ENCODE results near the gene TLL2.

The TLL2 gene

GRCh38 chr10:96357038-96357620 is 156.6 kb downstream of the TLL2 start:
- CTCF ChIA-PET, result interaction anchor here (0.8 to 2.7 kb wide), 4 partner anchors 13 to 125 kb away, joined by 3 to 9 read pairs (median 8); no protein-coding TSS in a partner anchor
- no peak for DNase-seq (ENCODE audit: extremely low spot score)
- no peak for TF ChIP-seq CTCF (IDR thresholded peaks at IDR 0.05; ENCODE audit: control extremely low read depth, extremely low read depth, low read depth, missing control alignments)
- POLR2A ChIA-PET, result no interaction called here

GRCh38 chr10:96352582-96352981 is 161.1 kb downstream of the TLL2 start:
- ChIA-PET CTCF (interaction anchor here (1.0 to 1.7 kb wide), 2 partner anchors 13 to 14 kb away, joined by 3 read pairs; no protein-coding TSS in a partner anchor), POLR2A (interaction anchor here (0.8 kb wide), 1 partner anchor 87 kb away, joined by 7 read pairs; no protein-coding TSS in a partner anchor)
- no peak for TF ChIP-seq CTCF (IDR thresholded peaks at IDR 0.05; ENCODE audit: control extremely low read depth, extremely low read depth, low read depth, missing control alignments)
- DNase-seq (ENCODE audit: extremely low spot score), result no peak

GRCh38 chr10:96352027-96352426 is 161.7 kb downstream of the TLL2 start:
- CTCF ChIA-PET, result interaction anchor here (1.0 to 1.7 kb wide), 3 partner anchors 13 to 17 kb away, joined by 3 read pairs; no protein-coding TSS in a partner anchor
- TF ChIP-seq CTCF (IDR thresholded peaks at IDR 0.05; ENCODE audit: control extremely low read depth, extremely low read depth, low read depth, missing control alignments), result no peak
- POLR2A ChIA-PET, result interaction anchor here (0.8 kb wide), 1 partner anchor 86 kb away, joined by 7 read pairs; no protein-coding TSS in a partner anchor
- no peak for DNase-seq (ENCODE audit: extremely low spot score)

- TF ChIP-seq CTCF (IDR thresholded peaks at IDR 0.05; ENCODE audit: control extremely low read depth, extremely low read depth, low read depth, missing control alignments), result no peak
Measured at GRCh38 chr10:96346295-96346694, 167.4 kb downstream of the TLL2 start.

GRCh38 chr10:96345222-96345621 is 168.5 kb downstream of the TLL2 start:
- ChIA-PET POLR2A (no interaction called here), CTCF (interaction anchor here (1.5 to 3.3 kb wide), 3 partner anchors 11 to 116 kb away, joined by 3 to 17 read pairs (median 8); no protein-coding TSS in a partner anchor)
- no peak for TF ChIP-seq CTCF (IDR thresholded peaks at IDR 0.05; ENCODE audit: control extremely low read depth, extremely low read depth, low read depth, missing control alignments)
- DNase-seq (ENCODE audit: extremely low spot score), result no peak

More at GRCh38 chr10:96346295-96346694, 167.4 kb downstream of the TLL2 start:
- DNase-seq (ENCODE audit: extremely low spot score), result no peak
- ChIA-PET CTCF (interaction anchor here (1.5 to 3.3 kb wide), 2 partner anchors 12 to 22 kb away, joined by 3 to 17 read pairs; no protein-coding TSS in a partner anchor), POLR2A (no interaction called here)

GRCh38 chr10:96344178-96344577 is 169.5 kb downstream of the TLL2 start:
- no peak for DNase-seq (ENCODE audit: extremely low spot score)
- POLR2A ChIA-PET, result no interaction called here
- CTCF ChIA-PET, result interaction anchor here (1.1 to 11.4 kb wide), 6 partner anchors 10 to 327 kb away, joined by 3 to 150 read pairs (median 6); no protein-coding TSS in a partner anchor
- no peak for TF ChIP-seq CTCF (IDR thresholded peaks at IDR 0.05; ENCODE audit: control extremely low read depth, extremely low read depth, low read depth, missing control alignments)

All from GM10248 (cell line).